NCI-H1694 (cell line): ENCODE measurements around the gene NEURL4.

ENCODE experiments used
- DNase-seq: peaks from one replicate; lab custom pipeline; 2025; lab: John Stamatoyannopoulos, UW

NEURL4 gene

GRCh38 chr17:7304179-7304578, 25.0 kb downstream of the NEURL4 start:
- no peak for DNase-seq

DNA sequence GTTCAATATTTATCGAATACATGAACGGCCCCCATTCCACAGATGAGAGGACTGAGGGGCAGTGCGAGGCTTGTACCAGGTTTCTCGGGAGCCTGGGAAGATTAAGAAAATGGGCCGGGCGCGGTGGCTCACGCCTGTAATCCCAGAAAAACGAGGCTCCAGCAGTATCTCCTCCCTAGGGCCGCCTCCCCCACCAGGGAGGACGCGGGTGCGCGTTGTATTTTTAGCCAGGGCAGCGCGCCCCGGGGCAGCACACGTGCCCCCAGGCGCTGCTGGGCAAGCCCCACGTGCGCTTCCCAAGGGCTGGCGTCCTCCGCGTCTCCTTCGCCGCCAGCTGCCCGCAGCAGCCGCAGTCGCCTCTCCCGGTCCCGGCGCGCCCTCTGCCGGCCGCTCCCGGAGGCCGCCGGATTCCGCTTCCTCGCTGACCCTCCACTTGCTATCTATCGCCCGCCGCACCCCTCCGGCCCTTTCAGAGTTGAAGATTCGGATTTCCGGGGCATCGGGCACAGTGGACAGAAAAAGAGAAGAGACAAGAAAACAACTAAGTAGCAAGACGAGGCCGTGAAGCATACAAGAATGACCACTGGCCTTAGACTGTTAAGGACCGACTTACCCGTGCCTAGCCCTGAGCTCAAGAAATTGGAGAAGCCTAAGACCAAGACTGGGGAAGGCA, 32.8 kb downstream of the NEURL4 start:
- peak; percentile 27 for DNase-seq

- DNase-seq, result no peak
Observed at GRCh38 chr17:7295230-7296180, 33.6 kb downstream of the NEURL4 start.

- DNase-seq, result peak; percentile 36
Observed at GRCh38 chr17:7294614-7295153, 34.5 kb downstream of the NEURL4 start, which contains the start of gene YBX2. TSS of gene YBX2 (minus strand) at chr17:7294639. CDS start at chr17:7294500, 139 bp downstream.

DNA sequence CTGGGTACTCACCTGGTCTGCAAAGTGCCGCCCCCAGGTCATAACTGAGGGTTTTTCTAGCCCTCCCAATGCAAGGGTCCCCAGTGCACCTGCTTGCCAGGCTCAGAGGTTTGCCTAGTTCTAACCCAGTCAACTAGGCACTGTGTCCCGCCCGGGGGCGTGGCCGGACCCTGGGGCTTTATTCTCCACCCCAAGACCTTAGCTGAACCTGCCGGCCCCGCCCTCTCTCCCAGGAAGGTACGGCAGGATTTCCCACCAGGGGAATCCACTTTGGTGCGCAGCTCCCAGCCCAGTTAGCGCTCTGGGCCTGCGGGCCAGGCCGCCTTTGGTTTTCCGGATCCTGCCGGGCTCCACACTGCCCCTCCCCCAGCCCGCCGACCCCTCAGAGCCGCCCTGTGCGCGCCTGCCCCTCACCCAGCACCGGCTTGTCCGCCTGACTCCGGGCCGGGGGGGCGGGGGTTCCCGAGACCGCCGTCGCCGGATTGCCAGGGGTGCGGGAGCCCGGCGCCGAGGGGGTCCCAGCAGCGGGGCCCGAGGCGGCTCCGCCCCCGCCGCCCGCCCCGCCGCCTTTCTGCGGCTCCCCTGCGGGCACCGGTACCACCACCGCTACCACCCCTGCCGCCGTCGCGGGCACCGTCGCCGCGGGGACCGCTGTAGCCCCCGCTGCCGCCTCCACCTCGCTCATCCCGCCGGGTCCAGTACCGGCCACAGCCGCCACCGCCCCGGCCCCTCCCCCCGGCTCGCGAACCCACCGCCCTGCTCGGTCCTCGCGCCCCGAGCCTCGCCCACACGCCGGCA, 35.1 kb downstream of the NEURL4 start:
- no peak for DNase-seq

GRCh38 chr17:7293159-7293558, 36.0 kb downstream of the NEURL4 start:
- no peak for DNase-seq

- no peak for DNase-seq
Observed at GRCh38 chr17:7292729-7293128, 36.4 kb downstream of the NEURL4 start.

- no peak for DNase-seq
Observed at GRCh38 chr17:7292194-7292593, 36.9 kb downstream of the NEURL4 start.

GRCh38 chr17:7290685-7291084, 38.5 kb downstream of the NEURL4 start:
- DNase-seq, result no peak

DNA sequence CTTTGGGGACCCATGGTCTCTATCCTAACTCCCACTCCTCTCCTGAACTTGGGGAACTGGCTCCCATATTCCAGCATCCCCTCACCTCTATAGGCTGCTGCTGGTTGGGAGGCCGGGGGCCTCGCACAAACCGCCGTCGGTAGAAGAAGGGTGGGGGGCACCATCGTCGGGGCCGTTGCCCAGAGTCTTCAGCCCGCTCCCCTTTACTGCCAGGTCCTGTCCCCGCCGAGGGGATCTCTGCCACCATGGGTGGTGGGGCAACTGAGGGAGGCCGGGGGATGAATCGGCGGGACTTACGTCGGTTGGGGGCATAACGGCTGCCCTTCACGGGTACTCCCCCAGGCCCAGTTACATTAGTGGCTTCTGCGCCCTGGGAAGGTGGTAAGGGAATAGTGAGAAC, 39.0 kb downstream of the NEURL4 start:
- DNase-seq, result no peak

DNA sequence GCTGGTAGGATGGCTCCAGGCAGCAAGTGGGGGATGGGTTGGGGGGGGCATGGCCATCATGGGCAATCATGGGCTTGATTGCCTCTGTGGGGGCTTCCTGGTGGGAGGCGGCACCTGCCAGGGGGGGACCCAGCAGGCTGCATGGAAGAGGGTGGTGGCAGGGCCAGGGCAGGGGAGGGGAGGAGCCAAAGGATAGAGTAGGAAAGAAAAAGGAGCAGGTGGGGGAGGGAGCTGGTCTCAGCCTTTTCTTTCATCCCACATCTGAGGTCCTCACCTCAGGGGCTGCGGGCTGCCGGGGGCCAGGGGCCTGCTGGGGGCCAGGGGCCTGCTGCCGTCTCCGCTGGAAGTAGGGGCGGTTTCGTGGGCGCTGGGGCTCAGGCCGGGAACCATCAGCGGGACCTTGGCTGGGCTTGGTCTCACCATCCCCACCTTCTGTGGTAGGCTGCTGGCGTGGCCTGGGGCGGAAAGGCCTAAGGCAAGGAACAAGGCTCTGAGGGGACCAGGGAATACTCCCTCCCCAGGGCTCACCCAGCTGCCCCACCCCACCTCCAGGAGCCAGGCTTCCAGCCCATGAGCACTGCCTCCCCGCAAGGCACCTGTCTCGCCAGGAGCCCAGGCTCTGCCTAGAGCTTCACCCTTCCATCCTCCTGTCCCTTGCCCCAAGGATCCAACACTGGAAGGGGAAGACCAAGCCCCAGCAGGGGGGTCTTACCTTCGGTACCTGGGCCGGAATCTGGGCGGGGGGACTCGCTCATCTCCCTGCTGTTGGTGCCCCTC, 39.7 kb downstream of the NEURL4 start:
- DNase-seq, result no peak

DNA sequence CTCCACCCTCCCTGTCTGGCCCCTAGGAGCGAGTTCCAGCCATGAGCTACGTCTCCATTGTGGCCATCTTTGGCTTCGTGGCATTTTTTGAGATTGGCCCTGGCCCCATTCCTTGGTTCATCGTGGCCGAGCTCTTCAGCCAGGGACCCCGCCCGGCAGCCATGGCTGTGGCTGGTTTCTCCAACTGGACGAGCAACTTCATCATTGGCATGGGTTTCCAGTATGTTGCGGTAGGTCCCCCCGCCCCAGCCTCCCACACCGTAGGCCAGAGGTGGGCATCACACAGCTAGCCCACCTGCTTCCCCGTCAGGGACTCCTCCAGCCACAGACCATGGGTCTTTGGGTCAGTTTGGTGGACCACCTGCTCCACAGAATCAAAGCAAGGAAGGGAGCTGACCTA, 43.5 kb downstream of the NEURL4 start:
- no peak for DNase-seq

- no peak for DNase-seq
Observed at GRCh38 chr17:7284911-7285310, 44.2 kb downstream of the NEURL4 start.

- no peak for DNase-seq
Observed at GRCh38 chr17:7283471-7284216, 45.5 kb downstream of the NEURL4 start.

DNA sequence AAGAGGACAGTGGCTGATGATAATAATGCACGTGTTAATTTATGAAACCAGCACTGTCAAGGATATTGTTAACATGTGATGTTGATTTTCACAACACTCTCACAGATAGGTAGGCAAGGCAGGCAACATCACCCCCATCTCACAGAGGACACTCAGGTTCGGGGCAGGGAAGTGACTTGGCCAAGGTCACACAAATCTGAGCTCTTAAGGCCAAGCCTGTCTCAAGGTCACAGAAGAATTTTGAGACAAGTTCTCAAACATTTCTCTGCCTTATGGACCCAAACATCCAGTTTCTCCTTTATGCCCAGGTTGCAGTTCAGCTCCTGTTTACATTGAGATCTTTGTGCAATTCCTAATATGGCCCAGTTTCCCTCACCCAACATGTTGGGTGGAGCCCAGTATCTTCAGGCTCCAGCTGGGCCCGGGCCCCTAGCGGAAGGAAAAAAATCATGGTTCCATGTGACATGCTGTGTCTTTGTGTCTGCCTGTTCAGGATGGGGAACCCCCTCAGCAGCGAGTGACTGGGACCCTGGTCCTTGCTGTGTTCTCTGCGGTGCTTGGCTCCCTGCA, 46.3 kb downstream of the NEURL4 start:
- DNase-seq, result no peak

GRCh38 chr17:7281953-7282751, 47.0 kb downstream of the NEURL4 start:
- no peak for DNase-seq

DNA sequence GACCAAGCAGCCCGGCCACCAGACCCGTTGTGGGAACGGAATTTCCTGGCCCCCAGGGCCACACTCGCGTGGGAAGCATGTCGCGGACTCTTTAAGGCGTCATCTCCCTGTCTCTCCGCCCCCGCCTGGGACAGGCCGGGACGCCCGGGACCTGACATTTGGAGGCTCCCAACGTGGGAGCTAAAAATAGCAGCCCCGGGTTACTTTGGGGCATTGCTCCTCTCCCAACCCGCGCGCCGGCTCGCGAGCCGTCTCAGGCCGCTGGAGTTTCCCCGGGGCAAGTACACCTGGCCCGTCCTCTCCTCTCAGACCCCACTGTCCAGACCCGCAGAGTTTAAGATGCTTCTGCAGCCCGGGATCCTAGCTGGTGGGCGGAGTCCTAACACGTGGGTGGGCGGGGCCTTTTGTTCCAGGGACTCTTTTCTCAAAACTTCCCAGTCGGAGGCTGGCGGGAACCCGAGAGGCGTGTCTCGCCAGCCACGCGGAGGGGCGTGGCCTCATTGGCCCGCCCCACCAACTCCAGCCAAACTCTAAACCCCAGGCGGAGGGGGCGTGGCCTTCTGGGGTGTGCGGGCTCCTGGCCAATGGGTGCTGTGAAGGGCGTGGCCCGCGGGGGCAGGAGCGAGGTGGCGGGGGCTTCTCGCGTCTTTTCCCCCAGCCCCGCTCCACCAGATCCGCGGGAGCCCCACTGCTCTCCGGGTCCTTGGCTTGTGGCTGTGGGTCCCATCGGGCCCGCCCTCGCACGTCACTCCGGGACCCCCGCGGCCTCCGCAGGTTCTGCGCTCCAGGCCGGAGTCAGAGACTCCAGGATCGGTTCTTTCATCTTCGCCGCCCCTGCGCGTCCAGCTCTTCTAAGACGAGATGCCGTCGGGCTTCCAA, 47.8 kb downstream of the NEURL4 start, which contains the start of gene SLC2A4:
SLC2A4 (plus strand) TSS at position 645 of the 879 bp plus-strand sequence; CDS start at position 862, 217 bp downstream.
- DNase-seq, result peak; percentile 68

DNA sequence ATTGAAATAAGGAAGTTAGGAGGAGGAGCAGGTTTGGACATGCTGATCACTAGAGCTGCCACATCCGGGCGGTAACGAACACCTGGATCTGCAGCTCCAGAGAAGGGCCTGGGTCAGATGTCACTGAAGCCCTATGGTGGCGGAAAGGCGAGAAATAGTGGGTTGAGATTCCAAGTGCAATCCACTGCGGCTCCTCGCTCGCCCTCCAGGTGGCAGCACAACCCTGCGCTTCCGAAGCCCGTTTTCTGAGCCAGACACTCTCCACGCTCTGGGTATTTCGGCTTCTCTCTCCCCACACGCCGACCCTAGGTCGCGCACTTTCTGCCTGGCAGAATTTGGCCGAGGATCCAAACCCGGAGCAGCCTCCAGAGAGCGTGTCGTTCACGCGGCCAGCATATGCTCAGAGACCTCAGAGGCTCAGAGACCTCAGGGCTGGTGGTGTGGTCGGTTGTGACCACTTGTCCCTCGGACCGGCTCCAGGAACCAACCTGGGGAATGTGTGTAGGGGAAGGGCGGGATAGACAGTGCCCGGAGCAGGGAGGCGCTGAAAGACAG, 48.5 kb downstream of the NEURL4 start:
- peak; percentile 79 for DNase-seq
